HG03039 (cell line): ENCODE results near the gene CYP26A1.

Source experiments
- ATAC-seq: cut with Tn5 transposase; IDR thresholded peaks from one replicate; pipeline ENCODE4 v1.9.1; 2021; ENCODE audit warnings: mild to moderate bottlenecking, moderate library complexity; ENCODE audit not compliant: unreplicated experiment

The CYP26A1 gene

GRCh38 chr10:93110472-93111146 lies 36.9 kb downstream of the CYP26A1 start:
- ATAC-seq = peak; percentile 67

DNA sequence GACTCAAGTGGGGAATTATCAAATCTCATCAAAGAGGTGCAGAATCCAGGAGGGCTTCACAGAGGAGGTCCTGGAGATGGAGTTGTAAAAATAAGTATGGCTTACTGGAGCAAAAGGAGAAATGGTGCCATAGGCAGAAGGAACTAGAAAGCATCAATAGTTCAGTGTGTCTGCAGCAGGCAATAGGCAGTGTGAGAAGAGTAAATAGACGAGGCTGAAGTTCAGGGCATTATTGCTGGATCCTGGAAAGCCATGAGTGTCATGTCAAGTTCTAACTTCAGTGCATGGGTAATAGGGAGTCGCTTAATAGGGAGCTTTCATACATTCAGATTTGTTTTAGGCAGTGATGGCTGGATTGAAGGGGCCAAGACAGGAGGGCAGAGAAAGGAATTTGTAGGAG lies 39.3 kb downstream of the CYP26A1 start:
- ATAC-seq = no peak

DNA sequence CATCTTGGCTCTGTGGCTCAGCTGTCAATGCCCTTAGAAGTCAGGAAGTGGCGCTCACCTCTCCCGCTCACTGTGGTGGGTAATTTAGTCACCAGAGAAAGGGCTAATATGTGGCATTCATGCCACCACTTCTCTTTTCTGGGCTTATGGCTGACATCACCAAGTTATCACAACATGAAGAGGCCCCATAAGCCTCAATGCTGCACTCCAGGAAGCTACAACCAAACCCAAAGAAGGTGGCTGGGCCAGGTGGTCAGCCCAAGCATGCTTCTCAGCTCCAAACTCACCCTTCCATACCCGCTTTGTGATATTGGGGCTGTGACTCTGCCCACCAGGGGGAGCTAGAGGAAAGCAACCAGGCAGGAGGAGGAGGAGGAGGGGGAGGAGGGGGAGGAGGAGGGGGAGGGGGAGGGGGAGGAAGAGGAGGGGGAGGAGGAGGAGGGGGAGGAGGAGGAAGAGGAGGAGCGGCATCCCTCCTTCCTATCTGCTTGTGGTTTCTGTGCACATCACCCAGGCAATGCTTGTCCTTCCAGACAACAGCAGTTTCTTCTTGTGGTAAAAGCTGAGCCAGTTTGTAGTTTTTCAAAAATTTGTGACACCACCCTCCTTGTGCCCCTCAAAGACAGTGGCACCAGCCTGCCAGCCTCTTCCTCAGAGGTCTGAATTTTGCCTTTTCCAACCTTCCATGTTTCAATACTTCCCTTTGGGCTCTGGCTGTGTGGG lies 42.1 kb downstream of the CYP26A1 start:
- ATAC-seq = no peak

GRCh38 chr10:93121311-93121710 lies 47.6 kb downstream of the CYP26A1 start:
- ATAC-seq = no peak

GRCh38 chr10:93123766-93124165 lies 50.1 kb downstream of the CYP26A1 start:
- no peak for ATAC-seq

GRCh38 chr10:93124580-93125318 lies 51.1 kb downstream of the CYP26A1 start:
- no peak for ATAC-seq

DNA sequence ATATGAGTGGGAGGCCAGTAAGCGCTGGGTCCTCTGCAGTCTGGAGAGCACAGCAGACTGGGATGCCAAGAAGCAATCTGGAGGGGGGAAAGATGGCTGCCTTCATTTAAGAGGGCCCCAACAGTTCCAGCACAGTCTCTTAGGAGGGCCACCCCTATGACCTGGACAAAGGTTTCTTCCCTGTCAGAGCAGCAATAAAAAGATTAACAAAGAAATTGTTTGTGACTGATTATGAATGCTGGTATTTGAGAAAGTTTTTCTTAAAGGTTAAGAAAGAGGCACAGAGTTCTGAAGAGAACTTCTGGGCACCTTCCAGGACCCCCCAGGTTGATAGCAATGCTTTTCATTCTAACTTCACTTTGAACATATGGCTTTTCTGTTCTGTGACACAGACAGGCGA lies 52.3 kb downstream of the CYP26A1 start:
- ATAC-seq = no peak

DNA sequence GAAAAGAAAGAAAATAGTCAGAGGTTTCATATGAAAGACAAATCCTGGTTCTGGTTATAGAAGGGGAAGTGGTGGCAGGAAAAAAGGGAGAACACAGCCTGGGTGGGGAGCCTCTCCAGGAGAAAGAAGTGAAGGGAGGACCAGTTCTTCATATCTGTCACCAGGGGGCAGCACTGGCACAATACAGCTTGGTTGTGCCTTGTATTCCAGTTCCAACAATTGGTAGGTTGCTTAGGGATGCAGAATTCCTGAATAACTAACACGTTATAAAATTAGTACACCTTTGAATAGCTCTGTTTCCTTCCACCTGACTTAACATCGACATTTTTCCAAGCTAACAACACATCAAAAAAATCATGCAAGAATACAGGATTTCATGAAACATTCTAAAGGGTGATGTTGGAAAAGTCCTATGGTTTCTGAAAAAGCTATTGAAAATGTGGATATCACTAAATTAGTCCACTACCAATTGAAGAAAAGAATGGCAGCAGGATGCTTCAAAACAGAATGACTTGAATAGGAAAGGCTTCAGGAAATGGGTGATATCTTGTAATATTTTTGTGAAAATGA lies 52.9 kb downstream of the CYP26A1 start:
- no peak for ATAC-seq
